Activated CD4-positive, CD25-positive, alpha-beta regulatory T cell treated with anti-CD3 and anti-CD28 coated beads, Interleukin-2, amount 50 U/mL, for 16 hours (primary cell): ENCODE measurements around the gene ARPC4.

Experiments
- DNase-seq: peaks from one replicate; pipeline ENCODE4 v3.0.0-alpha.2; 2020; ENCODE audit warnings: low read depth, low spot score

Gene ARPC4

DNA sequence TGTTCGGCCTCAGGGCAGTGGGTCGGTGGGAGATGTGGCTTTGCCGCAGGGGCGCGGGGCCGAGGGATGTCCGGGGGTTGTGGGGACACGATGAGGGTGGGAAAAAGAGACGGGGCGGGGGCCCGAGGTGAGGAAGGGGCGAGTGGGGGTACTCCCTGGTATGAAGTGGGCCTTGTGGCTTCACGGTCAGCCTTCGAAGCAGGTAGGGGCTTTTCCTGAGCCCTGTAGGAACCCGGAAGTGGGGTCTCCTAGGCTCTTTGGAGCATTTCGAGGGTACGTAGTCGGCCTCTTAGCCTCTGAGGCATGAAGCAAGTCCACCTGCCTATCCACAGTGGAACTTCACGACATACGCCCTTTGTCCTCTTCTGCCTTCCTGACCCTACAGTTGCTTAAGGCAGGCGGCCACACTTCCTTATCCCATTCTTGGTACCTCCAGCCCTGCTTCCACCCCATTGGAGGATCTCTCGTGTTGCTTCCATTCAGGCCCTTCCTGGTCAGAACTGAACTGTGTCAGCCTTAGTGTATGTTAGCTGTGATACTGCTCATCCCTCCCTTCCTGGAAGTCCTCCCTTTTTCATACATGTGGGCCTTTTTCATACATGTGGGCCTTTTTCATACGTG is 389 bp downstream of the ARPC4 start:
- DNase-seq = no peak

DNA sequence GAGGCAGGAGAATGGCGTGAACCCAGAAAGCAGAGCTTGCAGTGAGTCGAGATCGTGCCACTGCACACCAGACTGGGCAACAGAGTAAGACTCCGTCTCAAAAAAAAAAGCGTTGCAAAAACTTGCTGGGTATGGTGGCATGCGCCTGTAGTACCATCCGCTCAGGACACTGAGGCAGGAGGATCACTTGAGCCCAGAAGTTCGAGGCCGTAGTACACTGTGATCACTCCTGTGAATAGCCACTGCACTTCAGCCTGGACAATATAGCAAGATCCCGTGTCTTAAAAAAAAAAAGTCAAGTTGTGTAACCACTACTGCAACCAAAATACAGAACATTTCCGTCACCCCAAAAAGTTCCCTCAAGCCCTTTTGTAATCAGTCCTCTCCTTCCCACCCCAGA is 1.5 kb downstream of the ARPC4 start:
- no peak for DNase-seq

DNA sequence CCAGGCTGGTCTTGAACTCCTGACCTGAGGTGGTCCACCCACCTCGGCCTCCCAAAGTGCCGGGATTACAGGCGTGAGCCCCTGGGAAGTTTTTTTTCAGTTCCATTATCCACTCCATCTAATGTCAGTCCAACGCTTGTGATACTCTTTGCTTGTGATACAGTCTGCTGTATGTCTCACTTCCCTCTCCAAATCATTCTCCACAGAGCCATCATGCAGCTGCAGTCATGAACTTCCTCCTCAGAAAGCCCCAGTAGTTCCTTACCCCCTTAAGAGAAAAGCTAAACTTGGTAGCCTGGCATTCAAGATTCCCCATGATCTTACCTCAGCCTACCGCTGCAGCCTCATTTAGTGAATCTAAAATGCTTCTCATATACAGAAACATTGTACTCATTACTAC is 2.3 kb downstream of the ARPC4 start:
- DNase-seq = no peak

DNA sequence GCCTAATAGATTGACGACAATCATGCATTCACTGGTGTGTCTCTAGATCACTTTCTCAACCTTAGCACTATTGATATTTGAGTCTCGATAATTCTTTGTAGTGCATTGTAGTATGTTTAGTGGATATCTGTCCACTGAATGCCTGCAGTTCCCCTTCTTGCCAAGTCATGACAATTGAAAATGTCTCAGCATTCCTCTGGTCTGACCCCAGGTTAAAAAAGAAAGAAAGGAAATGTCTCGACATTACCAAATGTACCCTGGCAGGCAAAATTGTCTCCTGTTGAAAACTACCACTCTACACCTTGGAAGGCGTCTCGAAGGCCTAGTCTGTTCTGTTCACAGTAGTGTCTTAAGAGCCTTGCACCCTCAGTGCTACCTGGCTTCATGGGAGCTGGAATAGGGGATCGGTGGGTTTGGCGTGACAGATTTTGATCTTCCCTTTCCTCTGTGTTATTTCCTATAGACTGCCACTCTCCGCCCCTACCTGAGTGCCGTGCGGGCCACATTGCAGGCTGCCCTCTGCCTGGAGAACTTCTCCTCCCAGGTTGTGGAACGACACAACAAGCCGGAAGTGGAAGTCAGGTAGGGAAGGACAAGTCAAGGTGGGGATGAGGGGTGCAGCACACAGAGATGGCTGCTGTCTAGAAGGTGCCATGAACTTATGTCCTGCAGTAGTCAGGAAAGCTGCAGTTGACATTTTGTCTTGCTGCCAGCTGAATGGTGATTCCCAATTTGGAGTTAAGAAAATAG is 4.5 kb downstream of the ARPC4 start:
- no peak for DNase-seq

DNA sequence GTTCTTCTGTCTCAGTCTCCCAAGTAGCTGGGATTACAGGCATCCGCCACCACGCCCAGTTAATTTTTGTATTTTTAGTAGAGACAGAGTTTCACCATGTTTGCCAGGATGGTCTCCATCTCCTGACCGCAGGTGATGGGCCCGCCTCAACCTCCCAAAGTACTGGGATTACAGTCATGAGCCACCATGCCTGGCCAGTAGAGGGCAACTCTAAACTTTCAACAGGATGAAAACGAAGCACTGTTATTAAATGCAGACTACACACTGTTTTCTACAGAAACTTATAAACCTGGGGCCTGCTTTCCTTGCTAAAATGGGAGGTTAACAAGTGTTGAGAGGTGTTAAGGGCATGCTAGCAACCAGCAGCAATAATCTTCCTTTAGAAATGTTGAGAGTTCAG is 7.6 kb downstream of the ARPC4 start:
- no peak for DNase-seq

DNA sequence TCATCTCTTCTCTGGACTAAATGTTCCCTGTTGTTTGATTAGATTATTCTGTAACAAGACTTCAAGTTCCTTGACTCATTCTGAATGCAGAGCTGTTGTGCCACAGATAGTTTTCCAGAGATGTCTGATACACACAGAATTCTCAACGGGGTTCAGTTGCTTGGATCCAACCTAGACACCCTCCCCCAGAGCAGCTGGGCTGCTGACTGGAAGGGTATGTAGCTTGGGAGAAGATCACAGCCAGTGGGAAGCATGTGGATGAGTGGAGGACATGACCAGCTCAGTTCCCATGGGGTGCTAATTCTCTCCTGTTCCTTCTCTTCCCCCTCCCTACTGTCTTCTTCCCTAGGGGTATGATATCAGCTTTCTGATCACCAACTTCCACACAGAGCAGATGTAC is 10.6 kb downstream of the ARPC4 start:
- DNase-seq = no peak

DNA sequence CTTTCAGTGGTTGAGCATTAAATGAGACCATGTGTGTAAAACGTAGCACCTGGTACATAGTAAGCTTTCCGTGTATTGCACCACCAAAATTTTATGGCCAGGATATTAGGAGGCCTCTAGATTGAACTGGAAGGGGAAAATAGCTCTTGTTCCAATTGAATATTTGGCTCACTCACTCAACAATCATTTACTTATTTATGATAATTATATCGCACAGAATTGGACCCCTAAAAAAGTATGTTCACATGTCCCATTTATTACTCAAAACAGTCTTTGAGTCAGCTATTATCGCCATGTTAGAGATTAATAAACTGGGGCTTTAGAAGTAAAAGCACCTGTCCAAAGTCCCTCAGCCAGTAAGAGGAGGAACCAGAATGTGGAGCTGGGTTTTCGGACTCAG is 12.1 kb downstream of the ARPC4 start:
- no peak for DNase-seq

DNA sequence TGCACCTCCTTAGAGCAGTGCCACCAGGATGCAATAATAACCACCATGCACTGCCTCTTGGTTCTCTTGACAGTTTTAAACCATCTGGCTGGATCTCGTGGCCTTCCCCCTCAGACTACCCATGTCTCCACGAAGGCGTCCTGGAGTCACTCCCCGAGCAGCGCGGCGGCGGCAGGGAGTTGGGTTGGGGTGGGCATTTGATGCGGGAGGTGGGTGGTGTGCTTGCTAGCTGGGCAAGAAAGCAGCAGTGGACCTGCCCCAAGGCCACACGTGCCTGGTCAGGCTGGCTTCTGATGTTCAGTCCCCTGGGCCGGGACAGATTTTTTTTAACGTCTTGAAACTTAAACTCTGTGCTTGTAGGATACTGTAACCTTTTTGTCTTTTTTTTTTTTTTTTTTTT is 13.3 kb downstream of the ARPC4 start:
- DNase-seq = no peak

DNA sequence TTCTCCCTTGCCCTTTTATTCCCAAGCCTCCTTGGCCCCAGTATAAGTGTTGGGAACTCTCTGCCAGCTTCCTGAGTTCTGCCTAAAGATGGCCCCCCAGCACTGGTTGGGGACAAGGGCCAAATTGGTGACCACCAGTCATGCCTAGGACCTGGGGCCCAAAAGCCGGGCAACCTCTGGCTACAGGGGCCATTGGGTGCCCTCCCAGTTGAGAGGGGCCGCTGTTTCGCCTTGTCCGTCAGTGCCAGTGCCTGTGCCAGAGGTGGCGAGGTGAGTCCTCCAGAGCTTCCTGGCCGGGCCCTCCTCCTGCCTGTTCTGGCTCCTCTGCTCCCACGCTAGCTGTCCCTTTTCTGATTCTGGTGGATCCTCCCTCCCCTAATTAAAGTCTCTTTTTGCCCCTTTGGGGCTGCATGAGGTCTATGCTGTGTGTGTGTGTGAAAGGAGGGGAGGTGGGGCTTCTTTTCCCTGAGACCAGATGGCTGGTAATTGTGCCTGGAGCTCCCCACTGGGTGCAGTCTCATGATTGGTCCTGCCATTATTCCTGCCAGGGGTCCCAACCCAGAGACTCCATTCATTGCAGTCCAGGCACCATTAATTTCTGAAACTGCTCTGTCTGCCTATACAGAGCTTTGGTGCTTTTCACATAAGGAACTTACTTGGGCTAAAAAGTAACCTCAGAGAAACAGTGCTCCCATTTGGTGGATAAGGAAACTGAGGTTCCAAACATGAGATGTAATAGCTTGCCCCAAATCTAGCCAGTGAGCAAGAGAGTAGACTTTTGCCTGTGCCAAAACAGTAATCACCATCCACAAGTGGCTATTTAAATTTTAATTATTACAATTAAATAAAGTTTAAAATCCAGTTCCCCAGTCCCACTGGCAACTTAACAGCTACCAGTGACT is 14.1 kb downstream of the ARPC4 start:
- DNase-seq = no peak

DNA sequence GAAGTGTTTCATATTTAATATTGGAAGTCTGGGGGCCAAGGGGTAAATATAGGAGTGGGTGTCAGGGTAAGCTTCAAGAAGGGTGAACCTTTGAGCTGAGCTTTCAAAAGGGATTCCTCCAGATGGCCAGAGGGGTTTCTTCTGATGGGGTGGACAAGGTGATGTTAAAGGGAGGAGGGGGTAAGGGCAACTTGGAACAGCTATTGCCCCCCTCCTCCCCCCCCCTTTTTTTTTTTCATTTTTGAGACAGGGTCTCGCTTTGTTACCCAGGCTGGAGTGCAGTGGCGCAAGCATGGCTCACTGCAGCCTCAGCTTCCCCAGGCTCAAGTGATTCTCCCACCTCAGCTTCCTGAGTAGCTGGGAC is 15.1 kb downstream of the ARPC4 start:
- no peak for DNase-seq

DNA sequence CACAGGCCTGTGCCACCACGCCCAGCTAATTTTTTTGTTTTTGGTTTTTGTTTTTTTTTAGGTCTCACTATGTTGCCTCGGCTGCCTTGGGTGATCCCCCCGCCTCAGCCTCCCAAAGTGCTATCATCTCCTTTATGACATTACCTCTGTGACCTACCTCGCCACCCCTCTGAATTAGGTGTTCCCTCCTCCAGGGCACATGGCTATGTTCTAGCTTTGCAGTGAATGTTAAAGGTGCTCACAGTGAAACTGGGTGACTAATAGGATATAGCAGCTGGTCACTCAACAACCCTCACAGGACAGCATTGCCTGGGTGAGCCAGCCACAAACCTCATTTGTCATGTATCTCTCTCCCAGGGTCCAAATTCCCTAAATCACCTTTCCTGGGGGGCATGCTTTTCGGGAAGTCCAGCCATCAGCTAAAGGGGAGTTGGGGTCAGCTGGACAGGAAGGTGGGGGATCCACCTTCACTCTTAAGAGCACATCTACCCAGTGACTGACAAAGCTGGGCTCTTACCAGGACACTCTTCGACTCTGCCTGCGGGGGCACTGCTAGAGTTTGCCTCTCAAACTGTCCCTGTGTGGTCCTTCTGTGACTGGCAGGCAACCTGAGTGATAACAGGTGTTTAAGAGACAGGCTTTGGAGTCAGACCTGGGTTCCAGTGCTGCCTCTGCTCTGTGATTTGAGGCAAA is 15.6 kb downstream of the ARPC4 start:
- peak; percentile 12 for DNase-seq

DNA sequence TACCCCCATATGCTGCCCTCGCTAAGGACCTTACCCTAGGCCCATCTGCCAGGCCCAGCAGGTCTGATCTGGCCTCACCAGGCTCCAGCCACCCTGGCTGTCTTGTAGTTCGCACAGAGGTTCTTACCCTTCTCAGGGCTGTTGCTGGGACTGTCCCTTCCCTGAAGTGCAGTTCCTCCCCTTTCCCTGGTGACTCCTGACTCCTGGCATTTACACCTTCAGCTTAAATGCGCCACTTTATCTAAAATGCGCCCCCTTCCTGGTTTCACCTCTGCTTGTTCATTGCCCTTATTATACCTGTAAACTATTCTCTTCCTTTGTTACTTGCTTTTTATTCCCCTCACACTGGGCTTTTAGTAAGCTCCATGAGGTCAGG is 16.3 kb downstream of the ARPC4 start:
- no peak for DNase-seq

DNA sequence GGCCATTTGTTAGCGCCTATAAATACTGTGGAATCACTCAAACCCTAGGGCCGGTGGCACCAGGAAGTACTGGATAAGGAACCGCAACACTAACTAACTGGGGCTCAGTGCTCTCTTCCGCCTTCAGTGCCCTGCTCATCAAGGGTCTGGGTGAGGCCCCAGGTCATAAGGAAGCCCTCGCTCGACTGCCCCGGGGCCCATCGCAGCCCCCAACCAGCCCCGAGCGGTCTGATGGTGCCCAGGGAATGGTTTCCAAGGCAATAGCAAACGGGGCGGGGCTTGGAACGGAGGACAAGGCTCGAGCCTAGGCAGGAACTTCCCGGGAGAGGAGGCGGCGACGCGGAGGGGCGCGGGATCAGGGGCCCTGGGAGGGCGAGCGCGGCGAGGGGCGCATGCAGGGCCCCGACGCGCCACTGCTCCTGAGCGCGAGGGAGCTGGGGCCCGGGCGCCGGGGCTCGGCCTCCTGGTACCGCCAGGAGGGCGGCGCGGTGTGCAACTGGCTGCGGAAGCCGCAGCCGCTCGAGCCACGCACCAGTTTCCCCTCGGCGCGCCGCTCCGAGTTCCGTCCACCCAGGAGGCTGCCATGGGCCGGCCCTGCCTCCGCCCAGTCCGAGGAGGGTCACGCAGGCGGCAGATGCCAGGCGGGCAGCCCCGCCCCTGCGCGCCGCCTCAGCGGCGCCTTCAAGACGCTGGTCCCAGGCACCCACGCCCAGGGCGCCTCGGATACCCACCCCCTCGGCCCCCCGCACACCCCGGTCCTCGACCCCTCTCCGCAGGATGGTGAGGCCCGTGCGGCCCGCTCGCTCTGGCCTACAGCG is 16.9 kb downstream of the ARPC4 start, which contains the start of gene TTLL3:
TSS of gene TTLL3 (plus strand) at position 648 of the 818 bp plus-strand sequence. CDS start 400 bp downstream, outside the sequence.
- DNase-seq = no peak

DNA sequence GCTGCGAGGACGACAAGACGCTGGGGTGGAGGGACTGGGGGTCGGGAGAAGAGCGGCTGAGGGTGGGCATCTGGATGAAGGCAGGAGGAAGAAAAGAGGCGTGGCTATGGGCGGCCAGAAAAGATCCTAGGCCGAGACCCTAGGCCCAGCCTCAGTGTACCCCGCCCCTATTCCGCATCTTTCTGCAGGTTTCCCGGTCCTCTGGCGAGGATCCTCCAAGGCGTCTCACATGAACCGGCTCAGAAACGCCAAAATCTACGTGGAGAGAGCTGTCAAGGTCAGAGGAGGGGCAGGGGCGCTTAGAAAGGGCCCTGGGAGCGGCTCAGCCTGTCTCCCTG is 17.5 kb downstream of the ARPC4 start:
- DNase-seq = no peak

DNA sequence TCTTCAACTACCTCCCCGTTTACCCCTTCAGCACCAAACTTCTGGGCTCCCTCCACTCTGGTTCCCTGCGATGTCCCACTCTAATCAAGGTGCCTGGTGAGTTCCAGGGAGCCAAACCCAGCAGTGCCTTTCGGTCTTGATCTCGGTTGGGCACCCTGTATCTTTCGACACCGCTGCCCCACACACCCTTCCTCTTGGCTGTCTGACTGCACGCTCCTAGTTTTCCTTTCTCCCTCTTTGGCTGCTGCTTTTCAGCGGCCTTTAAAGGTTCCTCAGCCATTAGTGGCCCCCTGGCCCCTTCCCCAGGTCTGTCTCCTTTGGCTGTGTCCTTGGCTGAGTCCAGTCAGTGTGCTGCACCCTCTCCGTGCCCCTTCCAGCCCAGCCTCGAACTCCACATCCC is 18.0 kb downstream of the ARPC4 start:
- DNase-seq = no peak

DNA sequence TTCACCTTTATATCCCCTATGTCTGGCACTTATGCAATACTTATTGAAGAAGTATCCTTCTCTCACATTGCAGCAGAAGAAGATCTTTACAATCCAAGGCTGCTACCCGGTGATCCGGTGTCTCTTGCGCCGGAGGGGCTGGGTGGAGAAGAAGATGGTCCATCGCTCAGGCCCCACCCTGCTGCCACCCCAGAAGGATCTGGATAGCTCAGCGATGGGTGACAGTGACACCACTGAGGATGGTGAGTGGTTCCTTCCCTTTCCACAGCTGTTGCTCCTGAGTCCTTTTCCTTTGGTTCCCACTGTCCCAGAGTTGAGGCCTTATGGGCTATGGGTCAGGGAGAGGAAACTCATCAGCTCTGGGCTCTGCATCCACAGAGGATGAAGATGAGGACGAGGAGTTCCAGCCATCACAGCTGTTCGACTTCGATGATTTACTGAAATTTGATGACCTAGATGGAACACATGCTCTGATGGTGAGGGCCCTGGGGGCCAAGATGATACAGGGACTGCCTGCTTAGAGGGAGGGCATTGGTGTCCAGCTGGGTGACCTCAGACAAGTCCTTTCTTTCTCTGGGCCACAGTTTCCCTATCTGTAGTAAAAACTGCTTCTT is 20.1 kb downstream of the ARPC4 start:
- DNase-seq = no peak

DNA sequence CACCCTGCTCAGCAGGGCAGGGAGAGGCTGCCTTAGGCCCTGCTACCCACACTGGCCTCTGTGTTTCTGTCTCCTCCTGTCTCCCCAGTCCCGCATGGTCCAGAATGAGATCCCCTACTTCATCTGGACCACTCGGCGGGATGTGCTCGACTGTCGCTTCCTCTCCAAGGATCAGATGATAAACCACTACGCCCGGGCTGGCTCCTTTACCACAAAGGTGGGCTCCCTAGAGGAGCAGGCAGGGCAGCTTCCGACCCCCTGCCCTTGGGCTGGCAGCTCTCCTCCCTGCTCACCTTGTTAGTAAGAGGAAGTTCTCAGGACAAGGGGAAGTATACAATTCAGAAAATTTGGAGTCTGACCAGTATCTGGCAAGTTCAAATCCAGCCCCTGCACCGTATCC is 23.1 kb downstream of the ARPC4 start:
- no peak for DNase-seq

DNA sequence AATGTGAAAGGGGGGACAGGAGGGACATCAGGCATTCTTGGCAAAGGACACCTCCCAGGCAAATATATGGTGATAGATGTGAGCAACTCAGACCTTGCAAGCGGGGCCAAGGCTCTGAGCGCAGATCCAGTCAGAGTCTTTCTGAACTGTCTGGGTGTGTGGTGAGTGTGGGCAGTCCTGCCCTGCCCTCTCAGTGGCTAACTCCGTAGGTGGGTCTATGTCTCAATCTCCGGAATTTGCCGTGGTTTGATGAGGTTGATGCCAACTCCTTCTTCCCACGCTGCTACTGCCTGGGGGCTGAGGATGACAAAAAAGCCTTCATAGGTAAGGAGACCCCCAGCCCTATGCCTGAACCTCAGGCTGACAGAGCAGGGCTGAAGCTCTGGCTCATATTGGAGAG is 24.6 kb downstream of the ARPC4 start:
- no peak for DNase-seq

DNA sequence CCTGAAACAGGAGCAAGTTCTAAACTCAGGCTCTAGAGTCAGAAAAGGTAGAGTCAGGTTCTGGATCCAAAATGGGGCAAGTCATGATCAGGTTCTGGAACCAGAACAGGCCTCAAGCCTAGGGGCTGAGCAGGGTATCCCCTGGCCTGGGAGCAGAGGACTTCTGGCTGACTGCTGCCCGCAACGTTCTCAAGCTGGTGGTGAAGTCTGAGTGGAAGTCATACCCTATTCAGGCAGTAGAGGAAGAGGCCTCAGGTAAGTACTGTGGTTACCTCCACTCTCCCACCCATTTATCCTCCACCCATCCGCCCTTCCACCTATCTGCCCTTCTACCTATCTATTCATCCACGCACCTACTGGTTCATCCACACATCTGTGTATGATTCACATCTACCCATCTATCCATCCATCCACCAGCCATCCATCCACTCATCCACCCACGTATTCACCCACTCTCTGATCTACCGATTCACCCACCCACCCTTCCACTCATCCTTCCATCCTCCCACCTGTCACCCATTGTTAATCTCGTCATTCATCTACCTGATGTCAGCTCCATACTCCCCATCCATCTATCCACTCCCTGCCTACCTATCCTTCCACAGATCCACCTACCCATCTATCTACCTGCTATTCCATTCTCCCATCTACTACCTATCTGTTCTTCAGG is 25.9 kb downstream of the ARPC4 start:
- DNase-seq = no peak

DNA sequence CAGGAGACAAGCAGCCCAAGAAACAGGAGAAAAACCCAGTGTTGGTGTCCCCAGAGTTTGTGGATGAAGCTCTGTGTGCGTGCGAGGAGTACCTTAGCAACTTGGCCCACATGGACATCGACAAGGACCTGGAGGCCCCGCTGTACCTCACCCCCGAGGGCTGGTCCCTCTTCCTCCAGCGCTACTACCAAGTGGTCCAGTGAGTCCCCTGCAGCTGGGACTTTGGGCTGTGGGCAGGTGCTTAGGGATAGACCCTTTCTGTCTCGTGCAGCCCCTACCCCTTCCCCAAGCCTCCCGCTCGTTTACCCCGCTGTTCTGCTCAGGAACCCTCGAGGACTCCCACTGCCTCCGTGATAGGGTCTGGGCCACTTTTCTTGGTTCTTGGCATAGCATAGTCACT is 27.7 kb downstream of the ARPC4 start:
- no peak for DNase-seq
